ENCODE results near the gene TSPO2.

Gene TSPO2

GRCh38 chr6:41053041-41053440 is 10.8 kb downstream of the TSPO2 start, which contains the start of gene APOBEC2:
TSS of gene APOBEC2 (plus strand) at chr6:41053202. CDS start at chr6:41053348, 146 bp downstream.
- DNase-seq: no peak

- DNase-seq: no peak
Observed at GRCh38 chr6:41054511-41054910, 12.2 kb downstream of the TSPO2 start.

- DNase-seq: no peak
Observed at GRCh38 chr6:41055149-41055548, 12.9 kb downstream of the TSPO2 start.

- DNase-seq: no peak
Observed at GRCh38 chr6:41056768-41057490, 14.7 kb downstream of the TSPO2 start.

GRCh38 chr6:41058783-41059181 is 16.5 kb downstream of the TSPO2 start:
- no peak for DNase-seq

GRCh38 chr6:41059556-41059955 is 17.3 kb downstream of the TSPO2 start:
- no peak for DNase-seq

- no peak for DNase-seq
Observed at GRCh38 chr6:41061196-41061726, 19.0 kb downstream of the TSPO2 start.

- no peak for DNase-seq
Observed at GRCh38 chr6:41062056-41062455, 19.8 kb downstream of the TSPO2 start.

- no peak for DNase-seq
Observed at GRCh38 chr6:41063884-41064285, 21.6 kb downstream of the TSPO2 start.

GRCh38 chr6:41064841-41065240 is 22.6 kb downstream of the TSPO2 start:
- no peak for DNase-seq

- no peak for DNase-seq
Observed at GRCh38 chr6:41065550-41066026, 23.3 kb downstream of the TSPO2 start.

GRCh38 chr6:41066867-41067304 is 24.6 kb downstream of the TSPO2 start:
- DNase-seq: peak; percentile 76

GRCh38 chr6:41071501-41071922 is 29.2 kb downstream of the TSPO2 start:
- peak; percentile 83 for DNase-seq

GRCh38 chr6:41071923-41072835 is 29.9 kb downstream of the TSPO2 start, which contains the start of gene OARD1:
TSS of gene OARD1 (minus strand) at chr6:41072356. CDS start at chr6:41071634, 722 bp downstream.
- DNase-seq: peak; percentile 100

- peak; percentile 100 for DNase-seq
Observed at GRCh38 chr6:41072836-41073202, 30.6 kb downstream of the TSPO2 start, which contains the start of gene NFYA. TSS of gene NFYA (plus strand) at chr6:41072974. CDS start at chr6:41079090, 6,116 bp downstream.

GRCh38 chr6:41073203-41073967 is 31.1 kb downstream of the TSPO2 start:
- peak; percentile 61 for DNase-seq

GRCh38 chr6:41073968-41074691 is 31.9 kb downstream of the TSPO2 start:
- peak; percentile 25 for DNase-seq

- DNase-seq: no peak
Observed at GRCh38 chr6:41074692-41075436, 32.6 kb downstream of the TSPO2 start.

- no peak for DNase-seq
Observed at GRCh38 chr6:41075651-41076626, 33.7 kb downstream of the TSPO2 start.

- DNase-seq: no peak
Observed at GRCh38 chr6:41077536-41077935, 35.3 kb downstream of the TSPO2 start.
